Stomach (tissue), 4 donors: Measurements from ENCODE around the gene SPEM2.

ENCODE experiments used
- CTCF ChIP-seq, 7 experiments: fragments of 450-650 bp in 4 of 7; fragments of 200-600 bp in 3 of 7; sonication (generic) in 3 of 7; IDR thresholded peaks; one replicate each; pipeline ENCODE4 v1.5.1; 2016 to 2019; ENCODE audit warnings: antibody characterized with exemption in 7 of 7, control low read depth in 2 of 7, mild to moderate bottlenecking in 1 of 7
- EP300 ChIP-seq: sonication (generic); formaldehyde crosslinking; IDR thresholded peaks from one replicate; pipeline ENCODE4 v1.6.1; 2017; ENCODE audit warnings: antibody characterized with exemption
- POLR2A ChIP-seq, 4 donors: fragments of 450-650 bp; IDR thresholded peaks; one replicate each; pipeline ENCODE4 v1.6.1; 2016; ENCODE audit warnings: antibody characterized with exemption in 4 of 4, control low read depth in 2 of 4, mild to moderate bottlenecking in 1 of 4, moderate library complexity in 1 of 4

GRCh38 chr17:7440113-7440833 is 14.9 kb downstream of the SPEM2 start:
- TF ChIP-seq CTCF (IDR thresholded peaks at IDR 0.05) (no peak), POLR2A (IDR thresholded peaks at IDR 0.05) (no peak), EP300 (no peak)
